Activated CD8-positive, alpha-beta T cell treated with anti-CD3 and anti-CD28 coated beads for 36 hours (primary cell): ENCODE results near the gene MANSC1. TPM values are rescaled to one million over a fixed set of nuclear protein-coding genes. Genes with fewer than 3 reads are reported as not detected.
A peak's percentile ranks its signal among the peaks of the same experiment; 100 is the strongest.

ENCODE experiments used
- ATAC-seq: fragments of 200-7000 bp; cut with Tn5 transposase; one replicate; pipeline ENCODE4 v1.10.0; 2021; ENCODE audit warnings: mild to moderate bottlenecking, moderate library complexity
- CTCF ChIA-PET: fragments of 350-600 bp; sonication (Branson Sonifier 250); formaldehyde crosslinking; loops from one replicate; lab custom pipeline; 2021; ENCODE audit warnings: antibody characterized with exemption; lab: Charles Lee
- POLR2A ChIA-PET: fragments of 350-600 bp; sonication (Branson Sonifier 250); formaldehyde crosslinking; loops from one replicate; lab custom pipeline; 2021; ENCODE audit warnings: antibody characterized with exemption; lab: Charles Lee
- DNase-seq: peaks from one replicate; pipeline ENCODE4 v3.0.0-alpha.2; 2020
- H3K27ac Mint-ChIP-seq: one replicate; pipeline ENCODE4 v1.8.0; 2021; ENCODE audit warnings: mild to moderate bottlenecking, mixed read lengths
- H3K27me3 Mint-ChIP-seq: one replicate; pipeline ENCODE4 v1.8.0; 2021; ENCODE audit warnings: mixed read lengths
- H3K36me3 Mint-ChIP-seq: one replicate; pipeline ENCODE4 v1.8.0; 2021; ENCODE audit warnings: low read depth, mixed read lengths
- H3K4me1 Mint-ChIP-seq: one replicate; pipeline ENCODE4 v1.8.0; 2021; ENCODE audit warnings: low read depth, mixed read lengths
- H3K4me3 Mint-ChIP-seq: one replicate; pipeline ENCODE4 v1.8.0; 2021; ENCODE audit warnings: mild to moderate bottlenecking, moderate library complexity, mixed read lengths
- H3K9me3 Mint-ChIP-seq: one replicate; pipeline ENCODE4 v1.8.0; 2021; ENCODE audit warnings: mixed read lengths
- intact Hi-C: fragments of 100-400 bp; cut with micrococcal nuclease; formaldehyde crosslinking; loops from one replicate; pipeline ENCODE4 v1.10.0; 2022
- total RNA-seq, 2 experiments: library from RNA; stranded (reverse); gene quantifications; one replicate each; pipeline ENCODE4 v1.2.3, GENCODE V29; 2021
- TF ChIP-seq, protein P1 (sequence below): fragments of 200-600 bp; IDR thresholded peaks from one replicate; pipeline ENCODE4 v1.8.0; 2022; ENCODE audit warnings: antibody characterized with exemption, mild to moderate bottlenecking

MANSC1 gene
- total RNA-seq, 2 experiments from 2014 or later: 0.09 to 0.20 TPM

- TF ChIP-seq, protein P1, sequence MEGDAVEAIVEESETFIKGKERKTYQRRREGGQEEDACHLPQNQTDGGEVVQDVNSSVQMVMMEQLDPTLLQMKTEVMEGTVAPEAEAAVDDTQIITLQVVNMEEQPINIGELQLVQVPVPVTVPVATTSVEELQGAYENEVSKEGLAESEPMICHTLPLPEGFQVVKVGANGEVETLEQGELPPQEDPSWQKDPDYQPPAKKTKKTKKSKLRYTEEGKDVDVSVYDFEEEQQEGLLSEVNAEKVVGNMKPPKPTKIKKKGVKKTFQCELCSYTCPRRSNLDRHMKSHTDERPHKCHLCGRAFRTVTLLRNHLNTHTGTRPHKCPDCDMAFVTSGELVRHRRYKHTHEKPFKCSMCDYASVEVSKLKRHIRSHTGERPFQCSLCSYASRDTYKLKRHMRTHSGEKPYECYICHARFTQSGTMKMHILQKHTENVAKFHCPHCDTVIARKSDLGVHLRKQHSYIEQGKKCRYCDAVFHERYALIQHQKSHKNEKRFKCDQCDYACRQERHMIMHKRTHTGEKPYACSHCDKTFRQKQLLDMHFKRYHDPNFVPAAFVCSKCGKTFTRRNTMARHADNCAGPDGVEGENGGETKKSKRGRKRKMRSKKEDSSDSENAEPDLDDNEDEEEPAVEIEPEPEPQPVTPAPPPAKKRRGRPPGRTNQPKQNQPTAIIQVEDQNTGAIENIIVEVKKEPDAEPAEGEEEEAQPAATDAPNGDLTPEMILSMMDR: no peak
- no peaks in the 10 kb centered on the region for H3K27me3 Mint-ChIP-seq
- peaks cover 13% of the 10 kb centered on the region for H3K9me3 Mint-ChIP-seq
- intact Hi-C loops: loop anchor here (5.0 kb wide), 1 partner anchor 95 kb away; no protein-coding TSS in a partner anchor
- DNase-seq (no peak), ATAC-seq (no peak)
- ChIA-PET CTCF (no interaction called here), POLR2A (no interaction called here)
- H3K36me3 Mint-ChIP-seq: peaks cover 57% of the 10 kb centered on the region
- peaks cover 64% of the 10 kb centered on the region for H3K4me1 Mint-ChIP-seq
- no peak overlapping the region for H3K4me3 Mint-ChIP-seq
- no peak overlapping the region for H3K27ac Mint-ChIP-seq
Observed at GRCh38 chr12:12381982-12382381, 31.9 kb upstream of the MANSC1 start.

GRCh38 chr12:12380949-12381593, 31.0 kb upstream of the MANSC1 start:
- intact Hi-C loops: loop anchor here (5.0 kb wide), 1 partner anchor 96 kb away; no protein-coding TSS in a partner anchor
- Mint-ChIP-seq H3K27ac (peak overlapping the region; percentile 66), H3K36me3 (peaks cover 57% of the 10 kb centered on the region), H3K27me3 (no peaks in the 10 kb centered on the region), H3K4me1 (peaks cover 63% of the 10 kb centered on the region), H3K9me3 (peaks cover 13% of the 10 kb centered on the region), H3K4me3 (no peak overlapping the region)
- TF ChIP-seq, protein P1: no peak
- ChIA-PET POLR2A (no interaction called here), CTCF (no interaction called here)
- ATAC-seq (no peak), DNase-seq (no peak)

GRCh38 chr12:12379831-12380730, 30.0 kb upstream of the MANSC1 start:
- TF ChIP-seq, protein P1: no peak
- ChIA-PET POLR2A (interaction anchor here (0.7 to 2.1 kb wide), 8 partner anchors 8 to 274 kb away, joined by 3 to 5 read pairs (median 4); partner anchors contain the start of gene BORCS5), CTCF (interaction anchor here (0.6 to 5.7 kb wide), 9 partner anchors 13 to 357 kb away, joined by 3 to 53 read pairs (median 5); no protein-coding TSS in a partner anchor)
- H3K36me3 Mint-ChIP-seq: peaks cover 52% of the 10 kb centered on the region
- no peak overlapping the region for H3K4me3 Mint-ChIP-seq
- no peaks in the 10 kb centered on the region for H3K27me3 Mint-ChIP-seq
- intact Hi-C loops: loop anchor here (5.0 kb wide), 1 partner anchor 97 kb away; no protein-coding TSS in a partner anchor
- H3K4me1 Mint-ChIP-seq: peaks cover 54% of the 10 kb centered on the region
- peak overlapping the region; percentile 91 for H3K27ac Mint-ChIP-seq
- ATAC-seq: peak; percentile 67
- H3K9me3 Mint-ChIP-seq: peaks cover 13% of the 10 kb centered on the region
- peak; percentile 30 for DNase-seq

DNA sequence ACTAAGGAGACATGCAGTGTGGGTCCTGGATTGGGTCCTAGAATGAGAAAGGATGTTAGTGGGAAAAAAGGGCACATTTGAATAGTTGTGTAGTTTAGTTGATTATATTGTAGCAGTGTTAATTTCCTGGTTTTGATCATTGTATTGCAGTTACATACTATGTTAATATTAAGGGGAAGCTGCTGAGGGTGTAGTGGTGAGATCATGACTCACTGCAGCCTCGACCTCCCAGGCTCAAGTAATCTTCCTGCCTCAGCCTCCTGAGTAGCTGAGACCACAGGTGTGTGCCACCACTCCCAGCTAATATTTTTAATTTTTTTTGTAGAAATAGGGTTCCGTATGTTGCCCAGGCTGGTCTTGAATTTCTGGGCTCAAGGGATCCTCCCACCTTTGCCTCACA, 28.6 kb upstream of the MANSC1 start:
- no peak for DNase-seq
- Mint-ChIP-seq H3K27me3 (no peaks in the 10 kb centered on the region), H3K4me1 (peaks cover 43% of the 10 kb centered on the region), H3K27ac (peak overlapping the region; percentile 34), H3K4me3 (no peak overlapping the region), H3K9me3 (peaks cover 13% of the 10 kb centered on the region), H3K36me3 (peaks cover 39% of the 10 kb centered on the region)
- ATAC-seq: no peak
- TF ChIP-seq, protein P1: no peak
- CTCF ChIA-PET: interaction anchor here (1.6 to 5.7 kb wide), 7 partner anchors 12 to 278 kb away, joined by 4 to 53 read pairs (median 12); no protein-coding TSS in a partner anchor
- POLR2A ChIA-PET: interaction anchor here (0.7 to 2.1 kb wide), 3 partner anchors 19 to 104 kb away, joined by 3 to 5 read pairs (median 3); no protein-coding TSS in a partner anchor
- intact Hi-C loops: no loop called here
